ENCODE measurements around the gene DGKI. TPM values are rescaled to one million over a fixed set of nuclear protein-coding genes. Genes with fewer than 3 reads are reported as not detected.

DGKI gene
- total and polyA plus RNA-seq, 9 of the 15 experiments (the other 6 are each of a cell fraction or from before 2014, with no cell fraction given): 0.11 to 0.54 (median 0.15) TPM; not detected in 5

GRCh38 chr7:137407078-137407477 lies 439.7 kb downstream of the DGKI start (continued):
- TF ChIP-seq JUNB (CRISPR knock-in tag; conservative IDR thresholded peaks at IDR 0.05) (no peak), ZNF75A (CRISPR knock-in tag; IDR thresholded peaks at IDR 0.05) (no peak), NFATC3 (IDR thresholded peaks at IDR 0.05) (no peak), STAT5B (CRISPR knock-in tag; IDR thresholded peaks at IDR 0.05) (no peak), EGR1 (conservative IDR thresholded peaks at IDR 0.05) (no peak)
- TF ChIP-seq, protein P1, sequence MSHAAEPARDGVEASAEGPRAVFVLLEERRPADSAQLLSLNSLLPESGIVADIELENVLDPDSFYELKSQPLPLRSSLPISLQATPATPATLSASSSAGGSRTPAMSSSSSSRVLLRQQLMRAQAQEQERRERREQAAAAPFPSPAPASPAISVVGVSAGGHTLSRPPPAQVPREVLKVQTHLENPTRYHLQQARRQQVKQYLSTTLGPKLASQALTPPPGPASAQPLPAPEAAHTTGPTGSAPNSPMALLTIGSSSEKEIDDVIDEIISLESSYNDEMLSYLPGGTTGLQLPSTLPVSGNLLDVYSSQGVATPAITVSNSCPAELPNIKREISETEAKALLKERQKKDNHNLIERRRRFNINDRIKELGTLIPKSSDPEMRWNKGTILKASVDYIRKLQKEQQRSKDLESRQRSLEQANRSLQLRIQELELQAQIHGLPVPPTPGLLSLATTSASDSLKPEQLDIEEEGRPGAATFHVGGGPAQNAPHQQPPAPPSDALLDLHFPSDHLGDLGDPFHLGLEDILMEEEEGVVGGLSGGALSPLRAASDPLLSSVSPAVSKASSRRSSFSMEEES (CRISPR knock-in tag; IDR thresholded peaks at IDR 0.05): no peak

DNA sequence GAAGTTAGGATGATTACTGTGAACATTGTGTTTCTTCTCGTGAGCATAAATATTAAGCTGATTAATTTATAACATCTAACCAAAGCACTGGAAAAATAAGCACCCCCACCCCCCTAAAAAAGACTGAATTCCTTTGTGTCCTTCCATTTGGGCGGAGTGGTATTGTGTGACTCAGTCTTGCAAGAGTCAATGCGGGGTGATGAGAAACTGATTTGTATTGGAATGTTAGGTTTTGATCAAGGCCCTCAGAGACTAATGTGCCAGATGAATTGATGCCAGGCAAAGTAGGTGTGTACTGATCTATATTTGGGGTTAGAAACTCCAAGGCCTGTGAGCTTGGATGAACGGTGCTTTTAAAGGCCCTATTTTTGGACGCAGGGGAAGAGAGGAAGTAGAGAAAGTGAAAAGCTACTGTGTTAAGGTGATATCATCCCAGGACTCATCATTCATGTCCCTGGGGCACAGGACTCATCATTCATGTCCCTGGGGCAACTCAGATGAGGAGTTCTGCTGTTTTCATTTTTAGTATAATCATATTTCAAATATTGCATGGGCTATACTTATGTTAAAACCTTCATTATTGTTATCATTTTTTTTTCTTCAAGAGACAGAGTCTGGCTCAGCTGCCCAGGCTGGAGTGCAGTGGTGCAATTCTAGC lies 442.0 kb downstream of the DGKI start:
- Histone ChIP-seq H3K27ac (ENCODE audit: extremely low read depth, low read depth, low read length) (no peak overlapping the region), H3K9me1 (ENCODE audit: control insufficient read depth, insufficient read depth, low read length) (no peaks in the 10 kb centered on the region), H4K20me1 (replicated peaks; ENCODE audit: control insufficient read depth, insufficient read depth, low read length) (no peaks in the 10 kb centered on the region), H3K4me2 (ENCODE audit: insufficient read depth, low read length) (no peak overlapping the region), H3K79me2 (ENCODE audit: control insufficient read depth, insufficient read depth, low read length) (no peaks in the 10 kb centered on the region), H3K9me3 (replicated peaks; ENCODE audit: control insufficient read depth, insufficient read depth, low read depth, low read length) (no peaks in the 10 kb centered on the region; the same call in 1 of the 2 replicates), H3K9ac (ENCODE audit: insufficient read depth in 1 of 2, low read depth in 2 of 2, low read length in 2 of 2) (no peak overlapping the region), H3K4me3 (no peak overlapping the region), H3K27me3 (ENCODE audit: control insufficient read depth in 2 of 2, insufficient read depth in 2 of 2, low read length in 2 of 2) (no peaks in the 10 kb centered on the region), H3K4me1 (replicated peaks in 1 of 2; ENCODE audit: control insufficient read depth in 2 of 2, insufficient read depth in 2 of 2, low read length in 2 of 2) (no peaks in the 10 kb centered on the region), H2AFZ (ENCODE audit: low read depth, low read length) (no peak overlapping the region), H3K36me3 (ENCODE audit: control insufficient read depth, insufficient read depth, low read length) (no peaks in the 10 kb centered on the region)
- ATAC-seq (no peak), DNase-seq (ENCODE audit: extremely low read depth in 1 of 4, low spot score in 3 of 4) (no peak), FAIRE-seq (no peak)
- in situ Hi-C loops (cut with MboI) (no loop called here), intact Hi-C loops (cut with micrococcal nuclease) (no loop called here)
- 0% methylated on average over 5 of the region's 5 CpGs for WGBS (ENCODE audit: insufficient coverage, low coverage, missing lambda C conversion rate)
- BruUV-seq (replicated peaks): no TSS peak
- CTCF ChIA-PET (ENCODE audit: low intra/inter-chr PET ratio): no interaction called here
- POLR2A ChIA-PET: no interaction called here
- TF ChIP-seq PRDM10 (IDR thresholded peaks at IDR 0.05; ENCODE audit: partially characterized antibody) (no peak), SRSF7 (optimal IDR thresholded peaks at IDR 0.05; ENCODE audit: low read depth, low read length) (no peak), KDM2B (CRISPR knock-in tag; IDR thresholded peaks at IDR 0.05) (no peak)
- TF ChIP-seq, protein P2, sequence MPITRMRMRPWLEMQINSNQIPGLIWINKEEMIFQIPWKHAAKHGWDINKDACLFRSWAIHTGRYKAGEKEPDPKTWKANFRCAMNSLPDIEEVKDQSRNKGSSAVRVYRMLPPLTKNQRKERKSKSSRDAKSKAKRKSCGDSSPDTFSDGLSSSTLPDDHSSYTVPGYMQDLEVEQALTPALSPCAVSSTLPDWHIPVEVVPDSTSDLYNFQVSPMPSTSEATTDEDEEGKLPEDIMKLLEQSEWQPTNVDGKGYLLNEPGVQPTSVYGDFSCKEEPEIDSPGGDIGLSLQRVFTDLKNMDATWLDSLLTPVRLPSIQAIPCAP (CRISPR knock-in tag; IDR thresholded peaks at IDR 0.05; ENCODE audit: borderline replicate concordance): no peak
